Kidney epithelial cell (primary cell): ENCODE data around the gene VILL. TPM values are rescaled to one million over a fixed set of nuclear protein-coding genes. Genes with fewer than 3 reads are reported as not detected.
"Not testable (repeated sequence)": the region's sequence is repeated elsewhere in the genome, so short reads cannot be mapped to it uniquely, and the experiment has no call there.

Experiments
- DNase-seq: peaks from one replicate; pipeline ENCODE4 v3.0.0-alpha.2; 2010; ENCODE audit warnings: low read depth
- H3K27me3 ChIP-seq: 2 replicates; pipeline ENCODE4 v1.6.0; 2011; ENCODE audit warnings: low read length; ENCODE audit not compliant: control insufficient read depth, insufficient read depth
- H3K36me3 ChIP-seq: 2 replicates; pipeline ENCODE4 v1.5.1; 2011; ENCODE audit warnings: low read length; ENCODE audit not compliant: control insufficient read depth, insufficient read depth
- H3K4me3 ChIP-seq: 2 replicates; pipeline ENCODE4 v1.5.1; 2011; ENCODE audit warnings: low read depth, mild to moderate bottlenecking, control low read depth, low read length
- CTCF ChIP-seq: IDR thresholded peaks from 2 replicates; pipeline ENCODE4 v1.5.1; 2011; ENCODE audit warnings: mild to moderate bottlenecking, moderate library complexity, low read length, control low read depth, inconsistent platforms; ENCODE audit not compliant: insufficient read depth, poor library complexity, severe bottlenecking
- total RNA-seq: library from RNA; depleted of rRNA; stranded (reverse); fragments of >200 nt; gene quantifications from 2 replicates; pipeline ENCODE4 v1.2.3, GENCODE V29; 2015

VILL gene
- total RNA-seq, 1 donor from 2014 or later: 7.8 TPM

DNA sequence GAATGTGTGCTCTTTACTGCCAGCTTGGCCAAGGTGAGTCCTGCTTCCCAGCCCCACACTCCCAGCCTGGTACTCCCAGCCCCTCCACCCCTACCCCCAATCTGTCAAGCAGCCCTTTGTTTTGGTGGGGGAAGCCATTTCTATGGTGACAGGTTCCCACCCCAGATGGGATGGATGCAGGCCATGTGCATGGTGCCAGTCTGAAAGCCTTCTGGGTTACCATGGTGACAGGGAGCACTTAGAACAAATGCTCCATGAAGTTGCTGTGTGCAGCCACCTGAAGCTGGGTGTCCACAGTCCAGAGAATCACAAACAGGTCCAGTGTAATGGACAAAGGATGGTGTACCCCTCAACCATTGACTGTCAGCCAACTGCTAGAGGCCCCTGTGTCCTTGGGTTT is 19.1 kb upstream of the VILL start:
- Histone ChIP-seq H3K27me3 (no peaks in the 10 kb centered on the region), H3K36me3 (no peaks in the 10 kb centered on the region), H3K4me3 (no peak overlapping the region)
- DNase-seq: no peak
- no peak for TF ChIP-seq CTCF

- not testable (repeated sequence) for H3K36me3 ChIP-seq, DNase-seq
Observed at GRCh38 chr3:37972056-37972455, 18.5 kb upstream of the VILL start.

GRCh38 chr3:37973246-37974054 is 17.1 kb upstream of the VILL start:
- H3K27me3 ChIP-seq: no peaks in the 10 kb centered on the region
- TF ChIP-seq CTCF: no peak
- H3K36me3 ChIP-seq: no peaks in the 10 kb centered on the region
- H3K4me3 ChIP-seq: no peak overlapping the region
- no peak for DNase-seq

More at GRCh38 chr3:37972056-37972455, 18.5 kb upstream of the VILL start:
- H3K27me3 ChIP-seq, H3K4me3 ChIP-seq: not testable (repeated sequence)

GRCh38 chr3:37974121-37975083 is 16.2 kb upstream of the VILL start:
- H3K36me3 ChIP-seq: no peaks in the 10 kb centered on the region
- H3K4me3 ChIP-seq: no peak overlapping the region
- no peak for DNase-seq
- TF ChIP-seq CTCF: peak; percentile 85
- H3K27me3 ChIP-seq: no peaks in the 10 kb centered on the region

- peaks cover 2% of the 10 kb centered on the region for H3K36me3 ChIP-seq
- no peak for DNase-seq
- no peak for TF ChIP-seq CTCF
- no peak overlapping the region for H3K4me3 ChIP-seq
- no peaks in the 10 kb centered on the region for H3K27me3 ChIP-seq
Observed at GRCh38 chr3:37979541-37980461, 10.8 kb upstream of the VILL start.
